Central memory CD8-positive, alpha-beta T cell (primary cell): ENCODE measurements around the gene PTPN1.
"Not testable (repeated sequence)": the region's sequence is repeated elsewhere in the genome, so short reads cannot be mapped to it uniquely, and the experiment has no call there.

Source experiments
- ATAC-seq: fragments of 150-1000 bp; cut with Tn5 transposase; replicated peaks from 2 replicates; pipeline ENCODE4 v1.10.0; 2022; ENCODE audit warnings: mild to moderate bottlenecking, moderate FRiP score, moderate number of reproducible peaks; ENCODE audit not compliant: poor library complexity, severe bottlenecking; ENCODE audit errors: extremely low read depth
- DNase-seq, 2 donors: peaks; one replicate each; pipeline ENCODE4 v3.0.0; 2021; ENCODE audit warnings: low spot score in 2 of 2
- H3K27ac Mint-ChIP-seq: one replicate; pipeline ENCODE4 v1.8.0; 2022; ENCODE audit warnings: low read depth, mild to moderate bottlenecking, moderate library complexity, mixed read lengths
- H3K27me3 Mint-ChIP-seq: one replicate; pipeline ENCODE4 v1.8.0; 2022; ENCODE audit warnings: mixed read lengths
- H3K36me3 Mint-ChIP-seq: one replicate; pipeline ENCODE4 v1.8.0; 2022; ENCODE audit warnings: mild to moderate bottlenecking, moderate library complexity, mixed read lengths; ENCODE audit not compliant: insufficient read depth
- H3K4me1 Mint-ChIP-seq: one replicate; pipeline ENCODE4 v1.8.0; 2022; ENCODE audit warnings: mixed read lengths
- H3K4me3 Mint-ChIP-seq: one replicate; pipeline ENCODE4 v1.8.0; 2022; ENCODE audit warnings: mild to moderate bottlenecking, moderate library complexity, mixed read lengths
- H3K9me3 Mint-ChIP-seq: one replicate; pipeline ENCODE4 v1.8.0; 2022; ENCODE audit warnings: mixed read lengths

The PTPN1 gene

DNA sequence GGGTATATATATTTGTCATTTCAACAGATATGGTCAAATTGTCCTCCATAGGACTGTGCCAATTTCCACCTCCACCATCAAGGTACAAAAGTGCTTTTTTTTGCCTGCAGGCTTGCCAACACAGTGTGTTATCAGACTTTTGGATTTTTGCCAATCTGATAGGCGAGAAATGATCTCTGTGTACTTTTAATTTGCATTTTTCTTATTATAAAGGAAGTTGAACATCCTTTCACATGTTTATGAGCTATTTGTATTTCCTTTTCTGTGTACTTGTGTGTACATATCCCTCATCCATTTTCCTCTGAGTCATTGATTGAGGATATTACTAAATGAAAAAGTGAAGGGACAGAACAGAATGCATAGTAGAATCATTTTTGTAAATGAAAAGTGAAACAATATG, 39.0 kb upstream of the PTPN1 start:
- H3K4me1 Mint-ChIP-seq, result no peaks in the 10 kb centered on the region
- H3K9me3 Mint-ChIP-seq, result no peaks in the 10 kb centered on the region
- DNase-seq, result no peak

DNA sequence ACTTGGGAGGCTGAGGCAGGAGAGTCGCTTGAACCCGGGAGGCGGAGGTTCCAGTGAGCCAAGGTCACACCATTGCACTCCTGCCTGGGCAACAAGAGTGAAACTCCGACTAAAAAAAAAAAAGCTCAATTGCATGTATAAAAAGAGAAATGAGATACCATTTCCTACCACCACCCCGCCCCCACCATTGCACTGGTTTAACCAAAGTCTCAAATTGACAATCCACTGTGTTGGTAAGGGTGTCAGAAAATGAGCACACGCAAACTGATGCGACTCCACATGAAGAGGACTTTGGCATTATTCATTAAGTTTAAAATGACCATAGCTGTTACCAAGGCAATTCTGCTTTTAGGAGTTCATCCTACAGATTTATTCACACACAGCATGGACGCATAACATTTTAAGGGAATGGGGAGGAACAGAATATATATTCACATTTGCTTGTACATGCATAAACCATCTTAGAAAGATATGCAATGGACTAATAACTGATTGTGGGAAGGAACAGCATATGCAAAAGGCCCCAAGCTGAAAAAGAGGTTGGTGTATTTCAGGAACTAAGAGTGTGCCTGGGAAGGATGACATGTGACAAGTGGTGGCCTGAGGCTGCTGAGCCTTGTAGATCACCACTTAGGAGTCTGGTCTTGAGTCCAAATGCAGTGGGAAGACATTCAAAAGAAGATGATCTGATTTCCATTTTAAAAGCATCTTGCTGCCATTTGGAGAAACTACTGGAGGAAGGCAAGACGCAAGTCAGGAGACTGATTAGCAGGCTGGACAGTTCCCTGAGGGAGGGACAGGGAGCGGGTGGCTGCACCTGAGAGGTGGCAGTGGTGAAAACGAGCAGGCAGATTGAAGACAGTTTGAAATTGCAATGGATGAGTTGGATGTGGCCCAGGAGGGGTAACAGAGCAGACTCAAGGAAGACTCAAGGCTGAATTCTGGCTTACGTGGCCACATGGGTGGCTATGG, 37.2 kb upstream of the PTPN1 start:
- H3K4me1 Mint-ChIP-seq, result peaks cover 1% of the 10 kb centered on the region
- no peak overlapping the region for H3K4me3 Mint-ChIP-seq
- no peaks in the 10 kb centered on the region for H3K9me3 Mint-ChIP-seq
- no peak overlapping the region for H3K27ac Mint-ChIP-seq
- H3K36me3 Mint-ChIP-seq, result no peaks in the 10 kb centered on the region
- peaks cover 10% of the 10 kb centered on the region for H3K27me3 Mint-ChIP-seq
- DNase-seq (no peak), ATAC-seq (no peak)

More for the DNA sequence above, 39.0 kb upstream of the PTPN1 start:
- Mint-ChIP-seq H3K27ac (no peak overlapping the region), H3K36me3 (no peaks in the 10 kb centered on the region), H3K4me3 (no peak overlapping the region), H3K27me3 (peaks cover 10% of the 10 kb centered on the region)
- ATAC-seq, result no peak

DNA sequence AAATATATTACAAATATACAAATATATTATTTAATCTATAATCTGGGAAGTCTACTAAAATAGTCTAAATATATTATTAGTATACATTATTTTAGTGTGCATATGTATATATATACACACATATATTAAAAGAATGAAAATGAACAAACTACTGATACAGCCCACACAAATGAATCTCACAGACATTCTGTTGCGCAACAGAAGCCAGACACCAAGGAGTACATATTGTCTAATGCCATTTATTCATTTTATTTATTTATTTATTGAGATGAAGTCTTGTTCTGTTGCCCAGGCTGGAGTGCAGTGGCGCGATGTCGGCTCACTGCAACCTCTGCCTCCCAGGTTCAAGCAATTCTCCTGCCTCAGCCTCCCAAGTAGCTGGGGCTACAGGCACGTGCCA, 35.8 kb upstream of the PTPN1 start:
- H3K4me3 Mint-ChIP-seq, H3K4me1 Mint-ChIP-seq, DNase-seq, H3K27ac Mint-ChIP-seq, ATAC-seq, H3K36me3 Mint-ChIP-seq, H3K9me3 Mint-ChIP-seq: not testable (repeated sequence)
- peaks cover 10% of the 10 kb centered on the region for H3K27me3 Mint-ChIP-seq

DNA sequence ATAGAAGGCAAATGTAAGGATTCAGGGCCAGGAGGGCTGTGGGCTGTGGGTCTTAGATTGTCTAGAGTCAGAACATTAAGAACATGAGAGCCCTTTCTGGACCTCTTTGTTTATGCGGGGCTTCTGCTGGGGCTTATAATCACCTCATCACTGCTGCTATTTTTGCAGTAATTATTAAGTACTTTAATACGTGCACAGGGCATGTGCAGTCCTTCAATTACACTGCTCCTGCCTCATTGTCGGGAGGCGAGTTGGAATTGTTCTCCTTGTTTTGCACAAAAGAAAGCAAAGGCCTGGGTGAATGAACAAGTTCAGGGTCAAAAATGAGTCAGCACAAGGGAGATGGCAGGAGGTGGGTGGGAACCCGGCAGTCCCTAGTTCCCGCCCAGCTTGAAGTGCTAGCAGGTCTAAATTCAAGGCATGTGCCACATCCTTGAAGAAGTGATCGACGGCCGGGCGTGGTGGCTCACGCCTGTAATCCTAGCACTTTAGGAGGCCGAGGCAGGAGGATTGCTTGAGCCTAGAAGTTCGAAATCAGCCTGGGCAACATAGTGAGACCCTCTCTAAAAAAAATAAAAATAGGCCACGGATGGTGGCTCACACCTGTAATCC, 34.4 kb upstream of the PTPN1 start:
- Mint-ChIP-seq H3K9me3 (no peaks in the 10 kb centered on the region), H3K27me3 (peaks cover 10% of the 10 kb centered on the region), H3K27ac (no peak overlapping the region), H3K4me1 (peaks cover 8% of the 10 kb centered on the region), H3K4me3 (no peak overlapping the region), H3K36me3 (peaks cover 1% of the 10 kb centered on the region)
- ATAC-seq, result no peak
- no peak for DNase-seq

DNA sequence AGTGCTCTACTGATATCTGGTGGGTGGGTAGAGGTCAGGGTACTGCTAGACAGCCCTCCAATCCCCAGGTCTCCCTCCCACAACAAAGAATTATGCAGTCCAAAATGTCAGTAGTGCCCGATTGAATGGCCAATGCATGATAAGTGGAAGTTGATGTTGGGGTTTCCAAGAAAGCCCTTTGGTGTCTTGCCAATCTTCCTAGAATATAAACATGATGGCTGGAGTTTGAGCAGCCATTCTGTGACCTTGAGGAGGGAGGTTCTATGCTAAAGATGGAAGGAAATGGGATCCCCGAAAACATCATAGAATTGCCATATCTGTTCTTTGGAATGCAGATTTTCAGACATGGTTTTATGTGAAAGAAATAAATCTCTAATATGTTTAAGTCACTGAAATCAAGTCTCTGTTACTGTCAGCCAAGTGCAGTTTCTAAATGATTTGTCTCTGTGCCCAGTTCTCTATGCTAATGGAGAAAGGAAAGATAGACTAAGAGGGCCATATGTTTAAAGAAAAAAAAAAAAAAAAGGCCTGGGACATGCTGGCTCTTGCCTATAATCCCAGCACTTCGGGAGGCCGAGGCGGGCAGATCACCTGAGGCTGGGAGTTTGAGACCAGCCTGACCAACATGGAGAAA, 32.8 kb upstream of the PTPN1 start:
- no peaks in the 10 kb centered on the region for H3K9me3 Mint-ChIP-seq
- H3K4me1 Mint-ChIP-seq, result peaks cover 9% of the 10 kb centered on the region
- DNase-seq (no peak), ATAC-seq (no peak)
- no peak overlapping the region for H3K4me3 Mint-ChIP-seq
- H3K27me3 Mint-ChIP-seq, result peaks cover 10% of the 10 kb centered on the region
- H3K36me3 Mint-ChIP-seq, result peaks cover 1% of the 10 kb centered on the region
- no peak overlapping the region for H3K27ac Mint-ChIP-seq

DNA sequence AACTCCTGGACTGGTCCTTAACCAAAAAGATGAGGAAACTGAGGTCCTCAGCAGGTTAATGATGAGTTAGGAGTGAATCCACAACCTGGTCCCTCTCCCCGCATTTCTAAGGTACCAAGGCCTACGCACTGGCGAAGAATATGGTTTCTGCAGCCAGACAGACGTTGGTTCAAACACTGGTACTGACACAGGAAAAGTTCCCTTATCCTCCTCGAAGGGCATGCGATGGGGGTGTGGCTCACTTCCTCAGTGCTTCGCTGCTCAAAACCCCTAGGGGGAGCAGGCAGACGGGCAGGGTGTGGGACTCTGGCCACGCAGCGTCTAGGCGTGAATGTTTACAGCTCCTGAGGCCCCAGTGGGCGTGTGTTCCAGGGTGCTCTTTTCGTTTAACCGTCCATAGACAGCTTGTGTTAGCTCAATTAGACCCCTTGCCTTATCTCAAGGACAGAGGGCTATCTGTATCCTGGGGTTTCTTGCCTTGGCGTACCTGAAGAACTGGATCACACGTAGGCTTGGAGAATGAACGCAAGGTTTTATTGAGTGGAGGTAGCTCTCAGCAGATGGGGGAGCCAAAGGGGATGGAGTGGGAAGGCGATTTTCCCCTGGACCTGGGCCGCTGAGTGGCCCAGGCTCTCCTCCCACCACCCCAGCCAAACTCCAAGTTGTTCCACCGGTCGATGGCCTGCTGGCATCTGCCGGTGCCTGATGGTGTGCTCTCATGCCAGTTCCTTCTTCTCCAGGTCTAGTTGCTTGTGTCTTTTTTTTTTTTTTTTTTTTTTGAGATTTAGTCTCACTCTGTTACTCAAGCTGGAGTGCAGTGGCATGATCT, 31.8 kb upstream of the PTPN1 start:
- no peak overlapping the region for H3K27ac Mint-ChIP-seq
- H3K4me1 Mint-ChIP-seq, result peaks cover 18% of the 10 kb centered on the region
- peaks cover 3% of the 10 kb centered on the region for H3K27me3 Mint-ChIP-seq
- H3K36me3 Mint-ChIP-seq, result peaks cover 1% of the 10 kb centered on the region
- H3K9me3 Mint-ChIP-seq, result no peaks in the 10 kb centered on the region
- peak; percentile 97 for ATAC-seq
- DNase-seq, result peak; percentile 53 to 62
- no peak overlapping the region for H3K4me3 Mint-ChIP-seq

DNA sequence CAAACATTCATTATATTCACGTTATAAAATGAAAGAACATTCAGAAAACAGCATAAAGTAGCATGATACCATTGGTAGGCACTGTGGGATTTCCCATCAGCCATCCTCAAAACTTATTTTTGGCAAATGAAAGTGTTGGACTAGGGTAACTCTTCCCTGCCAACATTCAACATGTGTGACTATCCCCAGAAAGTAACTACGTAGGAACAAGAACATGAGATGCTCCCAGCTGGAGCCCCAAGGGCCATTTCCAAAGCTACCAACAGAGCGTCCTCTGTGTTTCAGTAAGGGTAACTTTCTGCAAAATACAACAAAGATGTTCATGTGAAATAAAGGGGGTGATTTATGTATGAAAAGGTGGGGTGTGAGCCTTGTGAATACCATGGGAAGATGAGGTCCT, 28.4 kb upstream of the PTPN1 start:
- H3K9me3 Mint-ChIP-seq, result no peaks in the 10 kb centered on the region
- no peak for DNase-seq
- no peak overlapping the region for H3K4me3 Mint-ChIP-seq
- no peak for ATAC-seq
- no peaks in the 10 kb centered on the region for H3K27me3 Mint-ChIP-seq
- H3K4me1 Mint-ChIP-seq, result peaks cover 29% of the 10 kb centered on the region
- H3K27ac Mint-ChIP-seq, result no peak overlapping the region
- peaks cover 3% of the 10 kb centered on the region for H3K36me3 Mint-ChIP-seq

DNA sequence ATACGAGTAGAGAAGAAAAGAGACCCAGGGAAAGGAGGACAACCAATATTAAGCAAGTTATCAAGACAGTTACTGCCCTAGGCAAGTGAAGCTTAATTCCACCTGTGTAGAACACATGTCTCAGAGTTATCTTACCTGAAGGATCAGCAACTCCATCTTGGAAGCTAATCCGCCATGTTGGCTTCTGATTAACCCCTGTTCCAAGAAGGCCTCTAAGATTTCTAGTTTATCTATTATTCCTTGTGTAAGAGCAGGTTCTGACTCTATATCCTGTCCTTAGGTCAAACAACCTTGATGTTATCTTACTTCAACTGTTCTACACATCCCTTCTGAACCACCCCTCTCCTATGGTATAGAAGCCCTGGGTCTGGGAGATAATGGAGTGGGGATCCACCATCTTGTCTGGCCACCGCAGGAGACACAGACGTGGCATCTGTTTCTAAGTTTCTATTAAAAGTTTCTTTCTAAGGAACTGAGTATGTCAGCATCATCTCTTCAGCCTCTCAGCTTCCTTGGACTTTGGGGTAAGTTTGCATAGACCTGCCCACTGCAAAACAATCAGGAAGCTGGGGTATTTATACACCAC, 27.7 kb upstream of the PTPN1 start:
- no peaks in the 10 kb centered on the region for H3K9me3 Mint-ChIP-seq
- no peaks in the 10 kb centered on the region for H3K27me3 Mint-ChIP-seq
- DNase-seq (no peak), ATAC-seq (no peak)
- peak overlapping the region; percentile 87 for H3K4me3 Mint-ChIP-seq
- H3K36me3 Mint-ChIP-seq, result peaks cover 3% of the 10 kb centered on the region
- H3K27ac Mint-ChIP-seq, result peak overlapping the region; percentile 97
- peaks cover 29% of the 10 kb centered on the region for H3K4me1 Mint-ChIP-seq

DNA sequence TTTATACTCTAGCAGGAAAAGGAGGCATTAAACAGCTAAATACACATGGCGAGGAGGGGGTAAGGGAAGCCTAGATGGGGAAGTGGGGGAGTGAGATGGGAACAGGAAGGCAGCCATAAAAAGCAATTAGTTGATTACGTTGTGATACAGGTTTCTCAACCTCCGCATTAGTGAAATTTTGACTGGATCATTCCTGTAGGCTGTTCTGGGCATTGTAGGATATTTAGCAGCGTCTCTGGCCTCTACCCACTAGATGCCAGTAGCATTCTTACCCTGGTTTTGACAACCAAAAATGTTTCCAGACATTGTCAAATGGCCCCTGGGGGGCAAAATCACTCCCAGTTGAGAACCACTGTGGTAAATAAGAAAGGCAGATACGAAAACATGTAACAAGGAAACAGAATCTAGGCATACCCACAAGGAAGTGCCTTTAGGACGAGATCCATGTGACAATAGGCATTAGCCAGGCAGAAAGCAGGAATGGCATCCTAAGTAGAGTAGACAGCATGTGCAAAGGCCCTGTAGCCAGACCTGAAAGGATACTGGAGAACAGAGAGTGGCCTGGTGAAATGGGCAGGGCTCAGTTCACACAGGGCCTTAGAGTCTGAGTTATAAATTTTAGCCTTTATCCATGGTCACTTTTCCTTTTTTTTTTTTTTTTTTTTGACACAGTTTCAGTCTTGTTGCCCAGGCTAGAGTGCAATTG, 25.8 kb upstream of the PTPN1 start:
- no peak for DNase-seq
- peaks cover 2% of the 10 kb centered on the region for H3K36me3 Mint-ChIP-seq
- peak overlapping the region; percentile 87 for H3K4me3 Mint-ChIP-seq
- no peak for ATAC-seq
- peaks cover 21% of the 10 kb centered on the region for H3K4me1 Mint-ChIP-seq
- peak overlapping the region; percentile 97 for H3K27ac Mint-ChIP-seq
- H3K27me3 Mint-ChIP-seq, result no peaks in the 10 kb centered on the region
- no peaks in the 10 kb centered on the region for H3K9me3 Mint-ChIP-seq

DNA sequence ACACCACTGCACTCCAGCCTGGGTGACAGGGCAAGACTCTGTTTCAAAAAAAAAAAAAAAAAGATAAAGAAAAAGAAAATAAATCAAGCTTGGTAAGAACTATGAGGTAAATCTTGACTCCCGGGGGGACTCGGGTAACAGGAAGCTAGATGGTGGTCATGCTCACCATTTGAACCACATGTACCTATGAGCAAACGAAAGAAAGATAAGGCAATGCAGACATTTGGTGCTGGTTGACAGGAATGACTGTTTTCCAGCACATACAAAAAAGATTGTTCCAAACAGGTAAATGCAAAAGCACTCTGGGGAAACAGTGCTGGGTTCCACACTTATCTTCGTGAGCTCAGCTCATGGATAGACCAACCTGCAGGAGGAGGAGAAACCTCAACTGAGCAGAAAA, 22.8 kb upstream of the PTPN1 start:
- ATAC-seq (no peak), DNase-seq (no peak)
- Mint-ChIP-seq H3K4me1 (peaks cover 20% of the 10 kb centered on the region), H3K36me3 (peaks cover 2% of the 10 kb centered on the region), H3K27ac (no peak overlapping the region), H3K27me3 (no peaks in the 10 kb centered on the region), H3K4me3 (no peak overlapping the region), H3K9me3 (no peaks in the 10 kb centered on the region)

DNA sequence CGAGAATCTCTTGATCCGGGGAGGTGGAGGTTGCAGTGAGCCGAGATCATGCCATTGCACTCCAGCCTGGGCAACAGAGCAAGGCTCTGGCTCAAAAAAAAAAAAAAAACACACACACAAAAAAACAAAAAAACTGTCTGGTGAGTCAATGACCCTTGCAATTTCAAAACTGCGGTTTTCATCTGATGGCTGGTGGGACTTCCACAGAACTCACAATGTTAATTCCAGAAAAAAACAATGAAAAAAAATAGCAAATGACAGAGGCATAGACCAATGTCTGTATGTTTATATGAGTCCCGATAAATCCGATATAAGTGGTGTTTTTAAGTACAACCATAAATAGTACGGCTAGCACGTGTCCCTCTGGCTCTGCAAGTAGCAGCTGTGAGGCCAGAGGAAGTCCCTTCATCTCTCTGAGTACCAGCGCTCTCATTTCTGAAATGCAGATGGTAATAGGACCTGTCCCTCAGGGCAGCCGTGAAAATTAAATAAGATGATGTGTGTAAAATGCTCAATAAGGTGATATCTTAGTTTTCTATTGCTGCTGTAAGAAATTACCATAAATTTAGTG, 21.9 kb upstream of the PTPN1 start:
- Mint-ChIP-seq H3K4me3 (no peak overlapping the region), H3K27ac (no peak overlapping the region)
- no peak for DNase-seq

More for the DNA sequence above, 21.9 kb upstream of the PTPN1 start:
- Mint-ChIP-seq H3K9me3 (no peaks in the 10 kb centered on the region), H3K27me3 (no peaks in the 10 kb centered on the region), H3K36me3 (peaks cover 2% of the 10 kb centered on the region), H3K4me1 (peaks cover 11% of the 10 kb centered on the region)
- ATAC-seq, result no peak
